Measurements from ENCODE around the gene SH3TC2. TPM values are rescaled to one million over a fixed set of nuclear protein-coding genes. Genes with fewer than 3 reads are reported as not detected.

Gene SH3TC2
- total and polyA plus RNA-seq, 8 donors: 0.06 to 1.2 (median 0.27) TPM

DNA sequence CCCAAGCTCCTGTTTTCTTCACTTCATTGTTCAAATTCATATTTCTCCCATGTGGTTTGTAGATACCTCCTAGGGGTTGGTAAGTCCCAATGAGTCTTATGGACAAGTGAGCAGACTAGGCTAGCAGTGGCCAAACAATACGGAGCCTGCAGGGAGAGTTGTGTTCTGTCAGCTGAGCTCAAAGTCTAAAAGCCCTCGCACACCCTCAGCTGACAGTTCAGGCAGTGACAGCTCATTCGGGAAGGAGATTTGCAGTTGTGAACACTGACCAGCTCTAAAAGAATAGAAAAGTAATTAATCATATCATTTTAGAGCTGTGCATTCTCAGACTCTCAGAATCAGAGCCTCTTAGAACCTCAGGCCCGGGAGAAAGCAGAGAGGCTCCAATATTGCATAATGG lies 95.1 kb downstream of the SH3TC2 start:
- WGBS, 2 donors: 56 to 72% methylated on average over 4 of the region's 4 CpGs
- TF ChIP-seq, protein P1, sequence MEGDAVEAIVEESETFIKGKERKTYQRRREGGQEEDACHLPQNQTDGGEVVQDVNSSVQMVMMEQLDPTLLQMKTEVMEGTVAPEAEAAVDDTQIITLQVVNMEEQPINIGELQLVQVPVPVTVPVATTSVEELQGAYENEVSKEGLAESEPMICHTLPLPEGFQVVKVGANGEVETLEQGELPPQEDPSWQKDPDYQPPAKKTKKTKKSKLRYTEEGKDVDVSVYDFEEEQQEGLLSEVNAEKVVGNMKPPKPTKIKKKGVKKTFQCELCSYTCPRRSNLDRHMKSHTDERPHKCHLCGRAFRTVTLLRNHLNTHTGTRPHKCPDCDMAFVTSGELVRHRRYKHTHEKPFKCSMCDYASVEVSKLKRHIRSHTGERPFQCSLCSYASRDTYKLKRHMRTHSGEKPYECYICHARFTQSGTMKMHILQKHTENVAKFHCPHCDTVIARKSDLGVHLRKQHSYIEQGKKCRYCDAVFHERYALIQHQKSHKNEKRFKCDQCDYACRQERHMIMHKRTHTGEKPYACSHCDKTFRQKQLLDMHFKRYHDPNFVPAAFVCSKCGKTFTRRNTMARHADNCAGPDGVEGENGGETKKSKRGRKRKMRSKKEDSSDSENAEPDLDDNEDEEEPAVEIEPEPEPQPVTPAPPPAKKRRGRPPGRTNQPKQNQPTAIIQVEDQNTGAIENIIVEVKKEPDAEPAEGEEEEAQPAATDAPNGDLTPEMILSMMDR (IDR thresholded peaks at IDR 0.05): no peak
- Histone ChIP-seq H3K9me3 (no peaks in the 10 kb centered on the region), H3K4me1 (peaks cover 0 to 7% (median 0%) of the 10 kb centered on the region in 3 donors), H3K27ac (no peak overlapping the region), H3K27me3 (no peaks in the 10 kb centered on the region), H3K36me3 (no peaks in the 10 kb centered on the region), H3K4me3 (no peak overlapping the region)
- intact Hi-C loops (cut with DNase I): no loop called here
- ATAC-seq: no peak
- no peak for FAIRE-seq
- no peak for DNase-seq

DNA sequence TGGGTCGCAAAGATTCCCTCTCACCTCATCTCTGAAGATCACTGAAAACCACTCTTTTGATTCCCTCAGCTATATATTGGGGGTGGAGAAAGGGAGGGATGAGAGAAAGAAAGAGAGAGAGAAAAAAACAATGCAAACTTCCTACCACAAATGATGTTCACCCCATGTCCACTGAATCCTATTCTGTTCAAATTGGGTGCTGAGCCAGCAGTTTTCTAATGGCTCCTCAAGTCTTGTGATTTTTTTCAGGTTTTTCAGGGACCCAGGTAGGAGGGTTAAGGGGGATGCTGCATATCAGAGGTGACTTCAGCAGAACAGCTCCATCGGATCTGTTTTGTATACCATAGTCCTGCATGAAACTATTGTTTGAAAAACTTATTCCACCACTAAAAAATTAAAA lies 95.9 kb downstream of the SH3TC2 start:
- Histone ChIP-seq H3K4me1 (peaks cover 0 to 5% (median 0%) of the 10 kb centered on the region in 3 donors), H3K4me3 (no peak overlapping the region), H3K9me3 (no peaks in the 10 kb centered on the region), H3K27ac (peak overlapping the region in 2 of 4 donors; percentile 38 to 52), H3K36me3 (no peaks in the 10 kb centered on the region), H3K27me3 (no peaks in the 10 kb centered on the region)
- DNase-seq (no peak), FAIRE-seq (no peak), ATAC-seq (no peak)
- intact Hi-C loops (cut with DNase I): no loop called here
- TF ChIP-seq, protein P1 (IDR thresholded peaks at IDR 0.05): no peak
- 95 to 98% methylated on average over 2 of the region's 2 CpGs for WGBS, 2 donors

DNA sequence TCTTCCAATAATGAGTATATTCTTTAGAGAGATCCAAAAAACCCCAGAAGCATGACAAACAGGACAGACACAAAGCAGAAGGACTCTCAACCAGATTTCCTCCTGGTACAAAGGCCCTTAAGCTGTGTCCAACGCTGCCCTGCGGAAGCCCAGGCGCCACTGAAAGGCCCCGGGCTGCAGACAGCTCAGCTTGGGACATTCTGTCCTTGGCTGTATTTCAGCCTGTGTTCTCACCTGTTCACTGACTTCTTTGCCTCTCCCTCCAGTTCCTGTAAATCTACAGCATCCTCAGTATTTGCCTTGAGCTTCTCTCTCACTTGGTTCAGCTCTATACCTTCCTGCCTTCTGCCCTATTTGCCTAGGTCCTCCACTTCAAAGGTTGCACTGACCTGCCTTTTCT lies 96.5 kb downstream of the SH3TC2 start:
- H3K36me3 ChIP-seq: no peaks in the 10 kb centered on the region
- peaks cover 0 to 2% (median 0%) of the 10 kb centered on the region in 4 donors for H3K9me3 ChIP-seq
- FAIRE-seq: no peak
- H3K4me1 ChIP-seq: peaks cover 4 to 8% (median 4%) of the 10 kb centered on the region in 3 donors
- WGBS, 2 donors: 73 to 88% methylated on average over 4 of the region's 4 CpGs
- H3K4me3 ChIP-seq: no peak overlapping the region
- no peak for DNase-seq
- H3K27ac ChIP-seq: peak overlapping the region in 3 of 4 donors; percentile 38 to 52 (median 42)
- ATAC-seq: peak; percentile 8 to 37 (median 16)
- intact Hi-C loops (cut with DNase I): no loop called here
- TF ChIP-seq, protein P1 (IDR thresholded peaks at IDR 0.05): no peak
- no peaks in the 10 kb centered on the region for H3K27me3 ChIP-seq

DNA sequence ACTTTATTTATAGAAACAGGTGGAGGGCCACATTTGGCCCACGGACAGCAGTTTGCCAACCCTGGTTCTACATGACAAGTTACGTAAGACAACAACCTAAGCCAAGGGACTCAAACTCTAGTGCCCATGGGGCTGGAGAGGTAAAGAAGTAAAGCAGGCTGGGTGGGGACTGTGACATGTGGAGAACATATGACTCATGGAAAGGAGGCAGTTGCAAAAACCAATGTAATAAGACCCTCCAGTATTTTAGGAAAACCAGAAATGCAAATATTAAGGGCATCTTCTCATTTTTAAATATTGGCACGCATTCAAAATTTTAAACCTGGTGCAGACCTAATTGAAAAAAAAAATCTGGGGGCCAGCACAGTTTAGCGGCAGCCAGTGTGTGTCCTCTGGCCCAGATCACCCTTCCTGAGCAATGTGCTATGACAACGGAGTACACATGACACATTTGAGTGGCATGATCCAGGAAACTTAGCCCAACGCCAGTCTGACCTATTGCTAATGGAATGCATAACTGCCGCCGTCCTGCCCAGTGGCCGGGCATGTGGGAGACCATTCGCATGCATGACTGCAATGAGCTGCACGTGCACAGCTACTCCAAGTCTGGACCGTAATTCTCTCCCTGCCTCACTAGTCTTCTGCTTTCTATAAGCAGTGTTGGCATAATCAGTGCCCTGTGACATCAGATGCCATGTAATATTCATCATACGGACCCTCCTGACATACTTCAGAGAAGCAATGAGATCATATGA lies 97.2 kb downstream of the SH3TC2 start:
- peak overlapping the region in 3 of 4 donors; percentile 38 to 52 (median 42) for H3K27ac ChIP-seq
- ATAC-seq (peak; percentile 69 to 74 (median 72)), DNase-seq (peak in 5 of 6 donors; percentile 43 to 66 (median 62)), FAIRE-seq (no peak)
- no peak overlapping the region for H3K4me3 ChIP-seq
- peaks cover 4 to 13% (median 9%) of the 10 kb centered on the region in 3 donors for H3K4me1 ChIP-seq
- TF ChIP-seq, protein P1 (IDR thresholded peaks at IDR 0.05): no peak
- peaks cover 0 to 2% (median 0%) of the 10 kb centered on the region in 4 donors for H3K9me3 ChIP-seq
- intact Hi-C loops (cut with DNase I): no loop called here
- H3K27me3 ChIP-seq: no peaks in the 10 kb centered on the region
- 61 to 70% methylated on average over 13 of the region's 13 CpGs for WGBS, 2 donors
- H3K36me3 ChIP-seq: no peaks in the 10 kb centered on the region

DNA sequence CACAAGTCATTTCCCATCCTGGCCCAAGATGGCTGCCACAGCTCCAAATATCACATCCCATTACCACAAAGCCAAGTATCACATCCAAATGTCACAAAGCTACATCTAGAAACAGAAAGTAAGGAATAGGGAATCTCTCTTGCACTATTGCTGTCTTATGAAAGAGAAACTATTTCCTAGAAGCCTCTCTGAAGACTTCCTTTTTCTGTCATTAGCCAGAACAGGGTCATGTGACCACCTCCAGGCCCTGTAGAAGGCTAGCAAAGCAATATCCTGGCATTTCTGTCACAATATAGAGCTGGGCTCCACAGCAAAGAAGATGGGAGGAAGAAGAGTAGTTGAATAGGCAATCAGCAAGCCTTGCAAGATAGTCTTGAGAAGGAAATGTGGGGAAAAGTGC lies 99.2 kb downstream of the SH3TC2 start:
- peaks cover 0 to 2% (median 0%) of the 10 kb centered on the region in 4 donors for H3K9me3 ChIP-seq
- intact Hi-C loops (cut with DNase I): no loop called here
- H3K36me3 ChIP-seq: no peaks in the 10 kb centered on the region
- TF ChIP-seq, protein P1 (IDR thresholded peaks at IDR 0.05): no peak
- H3K27ac ChIP-seq: no peak overlapping the region
- FAIRE-seq (no peak), ATAC-seq (no peak), DNase-seq (no peak)
- H3K4me3 ChIP-seq: no peak overlapping the region
- no peaks in the 10 kb centered on the region for H3K27me3 ChIP-seq
- peaks cover 4 to 9% (median 9%) of the 10 kb centered on the region in 3 donors for H3K4me1 ChIP-seq
